Heart left ventricle (tissue), 16 donors: Measurements from ENCODE around the gene MAPK13. TPM values are rescaled to one million over a fixed set of nuclear protein-coding genes. Genes with fewer than 3 reads are reported as not detected.

Experiments used
- ATAC-seq, 4 donors: fragments of 200-7000 bp; cut with Tn5 transposase; one replicate each; pipeline ENCODE4 v1.9.1; 2020 to 2022; ENCODE audit warnings: moderate library complexity in 4 of 4, mild to moderate bottlenecking in 3 of 4, moderate number of reproducible peaks in 1 of 4
- DNase-seq, 5 donors: peaks; one replicate each; pipeline ENCODE4 v3.0.0-alpha.2; 2020
- H3K27ac ChIP-seq, 12 donors: fragments of 200-600 bp; sonication (generic) in 4 of 12; one replicate each; pipeline versions ENCODE4 v1.5.0 to v1.8.0; 2016 to 2022; ENCODE audit warnings: mild to moderate bottlenecking in 2 of 12
- H3K27me3 ChIP-seq, 9 donors: fragments of 200-600 bp; sonication (generic) in 2 of 9; one replicate each; pipeline versions ENCODE4 v1.5.1 to v1.8.0; 2016 to 2022; ENCODE audit warnings: mild to moderate bottlenecking in 3 of 9
- H3K36me3 ChIP-seq, 9 donors: fragments of 200-600 bp; sonication (generic) in 2 of 9; one replicate each; pipeline versions ENCODE4 v1.5.0 to v1.8.0; 2018 to 2022; ENCODE audit warnings: mild to moderate bottlenecking in 2 of 9
- H3K4me1 ChIP-seq, 12 donors: fragments of 200-600 bp; sonication (generic) in 4 of 12; one replicate each; pipeline versions ENCODE4 v1.5.0 to v1.8.0; 2016 to 2022; ENCODE audit warnings: mild to moderate bottlenecking in 3 of 12
- H3K4me3 ChIP-seq, 12 donors: fragments of 200-600 bp; sonication (generic) in 4 of 12; one replicate each; pipeline versions ENCODE4 v1.5.0 to v1.8.0; 2017 to 2022; ENCODE audit warnings: mild to moderate bottlenecking in 9 of 12, moderate library complexity in 4 of 12
- H3K9me3 ChIP-seq, 12 donors: fragments of 200-600 bp; sonication (generic) in 4 of 12; one replicate each; pipeline versions ENCODE4 v1.5.0 to v1.8.0; 2016 to 2022; ENCODE audit warnings: mild to moderate bottlenecking in 1 of 12
- CTCF ChIP-seq, 12 donors: fragments of 200-600 bp; sonication (generic) in 4 of 12; IDR thresholded peaks; one replicate each; pipeline versions ENCODE4 v1.5.0 to v1.8.0; 2018 to 2022; ENCODE audit warnings: antibody characterized with exemption in 12 of 12, mild to moderate bottlenecking in 5 of 12
- POLR2A ChIP-seq, 2 donors: fragments of 450-650 bp; IDR thresholded peaks; one replicate each; pipeline ENCODE4 v1.6.1; 2017; ENCODE audit warnings: antibody characterized with exemption in 2 of 2, mild to moderate bottlenecking in 2 of 2, moderate library complexity in 2 of 2
- WGBS, 4 donors: extraction: QIAGEN DNeasy Blood & Tissue Kit in 2 of 4; methylation state at CpG; one replicate each; pipeline versions ENCODE4 v1.1.5 to v1.1.7; 2013 to 2018; 5-methylcytosine and 5-hydroxymethylcytosine counted together
- intact Hi-C, 10 donors: fragments of 100-400 bp; cut with DNase I; formaldehyde crosslinking; loops; one replicate each; pipeline versions ENCODE4 v1.11.1 to v1.14.2; 2022
- polyA plus RNA-seq, 2 donors: library from polyadenylated mRNA; stranded (reverse); fragments of 200-250 nt; gene quantifications; one replicate each; pipeline ENCODE4 v1.2.3, GENCODE V29; 2013
- total RNA-seq, 9 donors: library from RNA; depleted of rRNA in 2 of 9; stranded (reverse); fragments of >200 nt in 2 of 9; fragmentation: NEBNext Ultra II Directional in 3 of 9; extraction: Animal tissue kit (Norgen Biotek cat#: 25700) in 3 of 9; gene quantifications; one replicate each; pipeline versions ENCODE4 v1.1.0 to v1.2.4, GENCODE V29; 2016 to 2023
- donor health status: ischemic (EF 13 %, LVEDD 7.1; RV severe dilation, severe dysfunction).
- donor health status: healthy with polysubstance abuse.
- donor health status: DM: no; HTN: yes; CAD: no.
- donor health status: DM: no; HTN: no; CAD: no.
- donor health status: ischemic (EF 25% LVEDD 6.9; RV normal size, moderate dysfunction).
- donor health status: ischemic (EF 25% LVEDD 5.7; RV mildly dilated, moderate dysfunction).
- donor health status: healthy.
- donor health status: DM: yes; HTN: yes; CAD: no.
- donor health status: ischemic (EF 35%, LVEDD 5.7; RV mildly dilated, moderate dysfunction).
- donor health status: nonischemic (EF 11% LVEDD 7.7; RV severe dilation, severe dysfunction).
- donor health status: DM: yes; HTN: yes; CAD: no.
- donor health status: PGD.
- donor health status: ischemic (EF 29% LVEDD 5.4; RV normal size, mild dysfunction).
- donor health status: nonischemic (EF 23%, LVEDD 6.1; RV moderate dilation, normal function).

The MAPK13 gene
- total and polyA plus RNA-seq, 11 donors: 0.24 to 16.8 (median 0.56) TPM

- peak overlapping the region in 1 of 12 donors; percentile 87 for H3K27ac ChIP-seq
- peaks cover 0 to 67% (median 11%) of the 10 kb centered on the region in 12 donors for H3K4me1 ChIP-seq
- peaks cover 0 to 11% (median 0%) of the 10 kb centered on the region in 9 donors for H3K36me3 ChIP-seq
- no peaks in the 10 kb centered on the region for H3K9me3 ChIP-seq
- WGBS, 4 donors: 43 to 56% (median 50%) methylated on average over 12 to 13 of the region's 13 CpGs
- DNase-seq: peak; percentile 33 to 74 (median 42)
- H3K4me3 ChIP-seq: peak overlapping the region in 1 of 12 donors; percentile 34
- H3K27me3 ChIP-seq: no peaks in the 10 kb centered on the region
- TF ChIP-seq POLR2A (IDR thresholded peaks at IDR 0.05) (no peak), CTCF (IDR thresholded peaks at IDR 0.05) (no peak)
- peak in 3 of 4 donors; percentile 42 to 65 (median 49) for ATAC-seq
- intact Hi-C loops: loop anchor here in 9 of 10 donors (5.0 to 10.0 kb wide), 5 partner anchors 76 to 244 kb away; partner anchors contain the start of gene BRPF3 (in 6 of the 9)
These were observed 9.1 kb upstream of the MAPK13 start for GRCh38 chr6:36120979-36121786.

- peaks cover 0 to 4% (median 0%) of the 10 kb centered on the region in 9 donors for H3K36me3 ChIP-seq
- intact Hi-C loops: loop anchor here in 9 of 10 donors (5.0 to 10.0 kb wide), 5 partner anchors 75 to 243 kb away; partner anchors contain the start of gene BRPF3 (in 6 of the 9)
- DNase-seq: no peak
- no peaks in the 10 kb centered on the region for H3K9me3 ChIP-seq
- no peak for TF ChIP-seq POLR2A (IDR thresholded peaks at IDR 0.05)
- TF ChIP-seq CTCF (IDR thresholded peaks at IDR 0.05): no peak
- no peaks in the 10 kb centered on the region for H3K27me3 ChIP-seq
- WGBS, 4 donors: 83 to 90% (median 88%) methylated on average over 3 to 4 of the region's 4 CpGs
- H3K4me1 ChIP-seq: peaks cover 0 to 71% (median 11%) of the 10 kb centered on the region in 12 donors
- ATAC-seq: no peak
- H3K4me3 ChIP-seq: no peak overlapping the region
- peak overlapping the region in 1 of 12 donors; percentile 87 for H3K27ac ChIP-seq
These were observed 8.4 kb upstream of the MAPK13 start for GRCh38 chr6:36121787-36122494.

GRCh38 chr6:36122495-36123269 is 7.6 kb upstream of the MAPK13 start:
- Histone ChIP-seq H3K27me3 (no peaks in the 10 kb centered on the region), H3K36me3 (no peaks in the 10 kb centered on the region), H3K4me1 (peaks cover 0 to 75% (median 11%) of the 10 kb centered on the region in 12 donors), H3K4me3 (no peak overlapping the region), H3K27ac (peak overlapping the region in 1 of 12 donors; percentile 63), H3K9me3 (no peaks in the 10 kb centered on the region)
- WGBS, 4 donors: 81 to 88% (median 84%) methylated on average over 10 to 11 of the region's 11 CpGs
- intact Hi-C loops: loop anchor here in 9 of 10 donors (5.0 to 10.0 kb wide), 5 partner anchors 75 to 242 kb away; partner anchors contain the start of gene BRPF3 (in 6 of the 9)
- ATAC-seq (no peak), DNase-seq (no peak)
- TF ChIP-seq POLR2A (IDR thresholded peaks at IDR 0.05): no peak
